ENCODE measurements around the gene ADRM1.

DNA sequence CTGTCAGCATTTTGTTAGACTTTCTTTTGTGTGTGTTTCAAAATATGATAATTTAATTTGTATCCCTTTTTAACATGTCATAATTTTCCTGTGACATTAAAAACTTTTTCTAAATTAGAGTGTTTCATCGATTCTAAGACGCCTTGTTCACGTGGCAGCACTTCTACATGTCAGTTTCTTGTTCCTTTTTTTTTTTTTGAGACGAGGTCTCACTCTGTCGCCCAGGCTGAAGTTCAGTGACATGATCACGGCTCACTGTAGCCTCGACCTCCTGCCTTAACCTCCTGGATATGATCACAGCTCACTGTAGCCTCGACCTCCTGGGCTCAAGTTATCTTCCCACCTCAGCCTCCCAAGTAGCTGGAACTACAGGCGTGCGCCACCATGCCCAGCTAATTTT, 27.6 kb upstream of the ADRM1 start:
- no peak for TF ChIP-seq EP300 (IDR thresholded peaks at IDR 0.05; ENCODE audit: borderline replicate concordance)
- TF ChIP-seq EGR1 (IDR thresholded peaks at IDR 0.05), result no peak
- no peak for TF ChIP-seq NFIC (IDR thresholded peaks at IDR 0.05)
- TF ChIP-seq RAD21 (IDR thresholded peaks at IDR 0.05; ENCODE audit: low read depth), result no peak
- no peak for TF ChIP-seq MAX (IDR thresholded peaks at IDR 0.05)
- no peak for TF ChIP-seq REST (IDR thresholded peaks at IDR 0.05; ENCODE audit: low read depth)
- no peak for TF ChIP-seq FOXM1 (IDR thresholded peaks at IDR 0.05; ENCODE audit: borderline replicate concordance, low read depth)
- TF ChIP-seq CEBPB (IDR thresholded peaks at IDR 0.05), result no peak
- no peak for TF ChIP-seq TAF1 (IDR thresholded peaks at IDR 0.05; ENCODE audit: low read depth)
- TF ChIP-seq YY1 (IDR thresholded peaks at IDR 0.05; ENCODE audit: low read depth), result no peak
- TF ChIP-seq TCF12 (IDR thresholded peaks at IDR 0.05; ENCODE audit: low read depth), result no peak
- TF ChIP-seq TEAD4 (IDR thresholded peaks at IDR 0.05), result no peak
- TF ChIP-seq ZBTB7A (IDR thresholded peaks at IDR 0.05; ENCODE audit: low read depth), result no peak
- TF ChIP-seq CREB1 (IDR thresholded peaks at IDR 0.05; ENCODE audit: low read depth), result no peak
